Erythroblast (primary cell): ENCODE measurements around the gene SPIB.

ENCODE experiments used
- DNase-seq, 2 experiments: peaks; one replicate each; lab custom pipeline; 2025; lab: John Stamatoyannopoulos, UW
- GATA1 ChIP-seq: IDR thresholded peaks from 2 replicates; pipeline ENCODE4 v1.6.1; 2011; ENCODE audit warnings: low read depth, mild to moderate bottlenecking, control low read depth, low read length, moderate library complexity
- POLR2A ChIP-seq: IDR thresholded peaks from 2 replicates; pipeline ENCODE4 v1.6.1; 2011; ENCODE audit warnings: mild to moderate bottlenecking, low read length

The SPIB gene

GRCh38 chr19:50475736-50476223, 57.0 kb downstream of the SPIB start:
- TF ChIP-seq GATA1 (no peak), POLR2A (no peak)
- no peak for DNase-seq

- DNase-seq, result peak; percentile 91 to 95
- TF ChIP-seq POLR2A (peak; percentile 82), GATA1 (no peak)
These were observed 57.6 kb downstream of the SPIB start, which contains the start of the genes EMC10 and GARIN5A for GRCh38 chr19:50476224-50476906. Gene EMC10, plus strand, starts transcription at chr19:50476507. Its CDS starts 38 bp downstream, at chr19:50476545. Gene GARIN5A, minus strand, starts transcription at chr19:50476848. Its CDS starts 460 bp downstream, at chr19:50476388.

- DNase-seq, result no peak
- TF ChIP-seq POLR2A (no peak), GATA1 (no peak)
These were observed 58.1 kb downstream of the SPIB start for GRCh38 chr19:50476907-50477238.

- no peak for TF ChIP-seq POLR2A
- TF ChIP-seq GATA1, result no peak
- no peak for DNase-seq
These were observed 59.2 kb downstream of the SPIB start for GRCh38 chr19:50477751-50478515.

DNA sequence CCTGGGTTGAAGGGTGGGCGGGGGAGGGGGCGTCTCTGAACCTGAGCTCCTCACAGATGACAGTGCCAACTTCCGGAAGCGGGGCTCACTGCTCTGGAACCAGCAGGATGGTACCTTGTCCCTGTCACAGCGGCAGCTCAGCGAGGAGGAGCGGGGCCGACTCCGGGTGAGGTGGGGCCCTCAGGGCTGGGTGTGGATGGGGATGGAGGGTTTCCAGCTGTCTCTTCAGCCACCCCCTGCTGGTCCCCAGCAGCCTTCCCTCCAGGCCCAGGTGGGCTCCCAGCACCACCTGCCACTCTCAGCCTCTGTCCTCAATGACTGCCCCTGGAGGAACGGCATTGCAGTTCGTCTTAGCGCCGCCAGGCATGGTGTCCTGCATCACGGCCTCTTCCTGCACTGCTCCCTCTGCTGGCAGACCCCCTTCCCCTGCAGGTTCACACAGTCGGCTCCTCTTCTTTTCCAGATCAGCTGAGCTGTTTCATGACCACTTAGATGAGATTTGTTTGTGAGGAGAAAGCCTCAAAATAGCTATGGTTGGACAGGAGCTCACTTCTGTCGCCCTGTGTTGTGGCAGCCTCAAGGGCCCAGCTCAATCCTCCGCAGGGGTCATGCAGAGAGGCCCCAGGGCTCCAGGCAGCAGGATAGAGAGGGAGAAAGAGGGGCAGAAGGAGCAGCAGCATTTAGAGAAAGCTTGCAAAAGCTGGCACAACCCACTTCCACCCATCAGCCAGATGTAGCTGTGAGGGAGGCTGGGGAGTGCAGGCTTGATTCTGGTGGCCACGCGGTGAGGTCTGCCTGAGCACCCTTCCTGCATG, 60.4 kb downstream of the SPIB start:
- peak; percentile 33 to 38 for DNase-seq
- no peak for TF ChIP-seq GATA1
- no peak for TF ChIP-seq POLR2A

DNA sequence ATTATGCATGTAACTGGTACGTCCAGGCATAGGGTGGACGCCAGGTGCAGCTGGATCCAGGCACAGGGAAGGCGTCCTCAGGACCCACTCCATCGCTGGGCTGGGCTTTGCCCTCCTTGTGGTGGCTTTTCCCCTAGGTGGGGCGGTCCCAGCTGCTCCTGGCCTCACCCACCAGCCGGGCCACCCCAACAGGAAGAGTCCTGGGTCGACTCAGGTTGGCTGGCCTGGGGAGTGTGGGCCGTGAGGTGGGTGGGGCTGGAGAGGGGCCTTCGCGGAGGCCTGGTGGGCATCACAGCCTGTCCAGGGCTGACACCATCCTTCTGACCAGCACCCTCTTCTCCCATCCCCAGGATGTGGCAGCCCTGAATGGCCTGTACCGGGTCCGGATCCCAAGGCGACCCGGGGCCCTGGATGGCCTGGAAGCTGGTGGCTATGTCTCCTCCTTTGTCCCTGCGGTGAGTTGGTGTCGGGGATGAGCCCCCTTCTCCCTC, 61.1 kb downstream of the SPIB start:
- TF ChIP-seq POLR2A (no peak), GATA1 (no peak)
- no peak for DNase-seq

- DNase-seq, result no peak
- TF ChIP-seq GATA1 (no peak), POLR2A (no peak)
These were observed 61.8 kb downstream of the SPIB start for GRCh38 chr19:50480281-50481111.
